Measurements from ENCODE around the gene DUSP14. TPM values are rescaled to one million over a fixed set of nuclear protein-coding genes. Genes with fewer than 3 reads are reported as not detected.

The DUSP14 gene
- total and polyA plus RNA-seq, 10 donors: 2.6 to 16.3 (median 3.8) TPM

- intact Hi-C loops (cut with DNase I; ENCODE audit: low total_unique reads): no loop called here
- WGBS, 5 donors: 96 to 98% (median 96%) methylated on average over 5 of the region's 5 CpGs
- TF ChIP-seq CTCF (IDR thresholded peaks at IDR 0.05 in 8 of 11, conservative IDR thresholded peaks at IDR 0.05 in 3 of 11) (no peak), POLR2AphosphoS5 (IDR thresholded peaks at IDR 0.05) (peak in 1 of 3 donors; percentile 7)
- Histone ChIP-seq H3K27ac (no peak overlapping the region), H3K9me3 (no peaks in the 10 kb centered on the region), H3K27me3 (replicated peaks in 1 of 7) (no peaks in the 10 kb centered on the region), H3K36me3 (peaks cover 15 to 100% (median 97%) of the 10 kb centered on the region in 6 donors), H3K4me3 (no peak overlapping the region), H3K4me1 (no peaks in the 10 kb centered on the region)
- DNase-seq: no peak
Observed at GRCh38 chr17:37535906-37536305, 46.2 kb downstream of the DUSP14 start.

- no peaks in the 10 kb centered on the region for H3K9me3 ChIP-seq
- peaks cover 15 to 100% (median 86%) of the 10 kb centered on the region in 6 donors for H3K36me3 ChIP-seq
- H3K4me1 ChIP-seq: no peaks in the 10 kb centered on the region
- 96 to 98% (median 96%) methylated on average over 8 of the region's 8 CpGs for WGBS, 5 donors
- H3K27ac ChIP-seq: no peak overlapping the region
- no peak for TF ChIP-seq POLR2AphosphoS5 (IDR thresholded peaks at IDR 0.05)
- no peak for TF ChIP-seq POLR2A (IDR thresholded peaks at IDR 0.05)
- no peak for TF ChIP-seq CTCF (IDR thresholded peaks at IDR 0.05 in 8 of 11, conservative IDR thresholded peaks at IDR 0.05 in 3 of 11)
- intact Hi-C loops (cut with DNase I; ENCODE audit: low total_unique reads): no loop called here
- H3K4me3 ChIP-seq: no peak overlapping the region
- H3K27me3 ChIP-seq (replicated peaks in 1 of 7): no peaks in the 10 kb centered on the region
- no peak for DNase-seq
Observed at GRCh38 chr17:37538981-37539659, 49.4 kb downstream of the DUSP14 start.

- WGBS, 5 donors: 84 to 95% (median 91%) methylated on average over 9 of the region's 9 CpGs
- TF ChIP-seq CTCF (IDR thresholded peaks at IDR 0.05 in 8 of 11, conservative IDR thresholded peaks at IDR 0.05 in 3 of 11) (no peak), POLR2A (IDR thresholded peaks at IDR 0.05) (no peak), POLR2AphosphoS5 (IDR thresholded peaks at IDR 0.05) (no peak)
- intact Hi-C loops (cut with DNase I; ENCODE audit: low total_unique reads): no loop called here
- H3K27me3 ChIP-seq (replicated peaks in 1 of 7): no peaks in the 10 kb centered on the region
- no peaks in the 10 kb centered on the region for H3K9me3 ChIP-seq
- H3K4me1 ChIP-seq: peaks cover 0 to 15% (median 1%) of the 10 kb centered on the region in 6 donors
- peaks cover 5 to 99% (median 62%) of the 10 kb centered on the region in 6 donors for H3K36me3 ChIP-seq
- H3K4me3 ChIP-seq: no peak overlapping the region
- no peak overlapping the region for H3K27ac ChIP-seq
- no peak for DNase-seq
Observed at GRCh38 chr17:37541880-37542660, 52.4 kb downstream of the DUSP14 start.

- H3K4me3 ChIP-seq: no peak overlapping the region
- intact Hi-C loops (cut with DNase I; ENCODE audit: low total_unique reads): no loop called here
- DNase-seq: no peak
- no peak overlapping the region for H3K27ac ChIP-seq
- WGBS, 5 donors: 74 to 94% (median 87%) methylated on average over 2 of the region's 2 CpGs
- no peak for TF ChIP-seq POLR2AphosphoS5 (IDR thresholded peaks at IDR 0.05)
- no peak for TF ChIP-seq POLR2A (IDR thresholded peaks at IDR 0.05)
- no peak for TF ChIP-seq CTCF (IDR thresholded peaks at IDR 0.05 in 8 of 11, conservative IDR thresholded peaks at IDR 0.05 in 3 of 11)
- H3K9me3 ChIP-seq: no peaks in the 10 kb centered on the region
- peaks cover 0 to 31% (median 10%) of the 10 kb centered on the region in 6 donors for H3K4me1 ChIP-seq
- peaks cover 5 to 99% (median 46%) of the 10 kb centered on the region in 6 donors for H3K36me3 ChIP-seq
- H3K27me3 ChIP-seq (replicated peaks in 1 of 7): no peaks in the 10 kb centered on the region
Observed at GRCh38 chr17:37543637-37544052, 54.0 kb downstream of the DUSP14 start.

All from spleen (tissue), 11 donors.